GM12892 (cell line): Measurements from ENCODE around the gene IHH.

Source experiments
- POLR2A ChIP-seq: IDR thresholded peaks from 2 replicates; pipeline ENCODE4 v1.6.1; 2011; ENCODE audit warnings: low read depth, low read length, control low read depth
- POLR2AphosphoS5 ChIP-seq: IDR thresholded peaks from 2 replicates; pipeline ENCODE4 v1.6.1; 2011; ENCODE audit warnings: low read depth, low read length, control low read depth
- TAF1 ChIP-seq: IDR thresholded peaks from 2 replicates; pipeline ENCODE4 v1.6.1; 2011; ENCODE audit warnings: low read depth, mild to moderate bottlenecking, control low read depth, low read length, borderline replicate concordance

GRCh38 chr2:219016721-219017120 is 44.0 kb downstream of the IHH start:
- TF ChIP-seq POLR2AphosphoS5 (no peak), POLR2A (no peak), TAF1 (no peak)
